ENCODE data around the gene LOC128125822.

The LOC128125822 gene

DNA sequence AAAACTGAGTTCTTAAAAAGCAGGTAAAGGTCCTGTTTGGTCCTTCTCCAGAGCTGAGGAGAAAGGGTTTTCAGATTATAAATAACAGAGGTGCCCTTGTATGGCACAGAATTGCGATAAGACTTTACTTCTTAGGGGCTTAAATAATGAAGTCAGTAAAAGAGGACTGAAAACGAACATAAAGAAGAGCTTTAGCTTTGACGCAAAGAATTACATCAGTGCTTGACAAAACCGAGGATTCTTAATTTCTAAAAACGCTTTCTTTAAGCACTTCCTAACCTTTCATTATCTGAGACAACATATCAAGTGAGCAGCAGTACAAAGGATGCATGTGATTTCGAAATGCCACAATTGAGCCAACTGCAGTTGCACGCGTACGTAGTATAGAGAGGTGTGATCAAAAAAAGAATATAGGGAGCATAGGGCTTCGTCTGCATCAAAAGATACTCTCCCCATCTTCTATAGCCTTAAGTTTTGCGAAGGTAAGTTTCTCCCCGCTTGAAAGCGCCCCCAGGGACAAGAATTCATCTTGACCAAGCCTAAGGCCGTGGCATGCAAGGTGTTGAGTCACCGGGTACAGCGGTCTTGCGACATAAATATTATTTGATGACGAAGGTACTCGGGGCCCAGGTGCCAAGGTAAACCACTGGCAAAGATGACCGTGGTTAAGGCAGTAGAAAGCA, 778 bp upstream of the LOC128125822 start:
- no peaks in the 10 kb centered on the region for H3K27me3 ChIP-seq (ENCODE audit: control insufficient read depth in 2 of 2, insufficient read depth in 2 of 2, low read length in 2 of 2)
- peak overlapping the region; percentile 65 to 73 for H3K9ac ChIP-seq (ENCODE audit: low read depth in 1 of 2, low read length in 2 of 2)
- peaks cover 20 to 30% of the 10 kb centered on the region in 2 donors for H3K4me1 ChIP-seq (ENCODE audit: control insufficient read depth in 2 of 2, insufficient read depth in 2 of 2, low read length in 2 of 2)
- peaks cover 0 to 2% of the 10 kb centered on the region in 2 donors for H3K36me3 ChIP-seq (ENCODE audit: control insufficient read depth in 2 of 2, insufficient read depth in 2 of 2, low read length in 2 of 2)
- no peaks in the 10 kb centered on the region for H3K9me3 ChIP-seq (ENCODE audit: control insufficient read depth in 2 of 2, low read length in 2 of 2)
- peak overlapping the region; percentile 84 to 100 for H3K27ac ChIP-seq (ENCODE audit: low read depth in 2 of 2, low read length in 2 of 2)
- H3K4me3 ChIP-seq (ENCODE audit: low read length in 2 of 2): peak overlapping the region; percentile 66 to 79

DNA sequence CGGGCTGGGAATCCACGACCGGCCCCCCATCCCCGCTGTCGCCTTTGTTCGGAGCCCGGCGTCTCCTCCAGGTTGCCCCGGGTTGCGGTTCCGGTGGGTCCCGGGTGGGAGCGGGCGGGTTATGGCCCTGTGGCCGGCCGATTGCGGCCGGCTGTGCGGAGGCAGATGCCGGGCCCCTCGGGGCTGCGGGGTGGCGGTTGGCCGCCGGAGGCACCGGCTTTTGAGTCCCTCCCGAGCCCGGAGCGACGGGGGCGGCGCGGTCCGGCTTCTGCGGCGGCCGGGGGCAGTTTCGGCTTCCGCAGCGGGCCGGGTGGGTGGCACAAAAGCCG, 431 bp downstream of the LOC128125822 start:
- H3K9me3 ChIP-seq (ENCODE audit: control insufficient read depth in 2 of 2, low read length in 2 of 2): no peaks in the 10 kb centered on the region
- H3K36me3 ChIP-seq (ENCODE audit: control insufficient read depth in 2 of 2, insufficient read depth in 2 of 2, low read length in 2 of 2): peaks cover 11 to 13% of the 10 kb centered on the region in 2 donors
- peak overlapping the region; percentile 79 to 95 for H3K4me3 ChIP-seq (ENCODE audit: low read length in 2 of 2)
- H3K27ac ChIP-seq (ENCODE audit: low read depth in 2 of 2, low read length in 2 of 2): peak overlapping the region; percentile 100
- no peaks in the 10 kb centered on the region for H3K27me3 ChIP-seq (ENCODE audit: control insufficient read depth in 2 of 2, insufficient read depth in 2 of 2, low read length in 2 of 2)
- peaks cover 20 to 30% of the 10 kb centered on the region in 2 donors for H3K4me1 ChIP-seq (ENCODE audit: control insufficient read depth in 2 of 2, insufficient read depth in 2 of 2, low read length in 2 of 2)
- H3K9ac ChIP-seq (ENCODE audit: low read depth in 1 of 2, low read length in 2 of 2): peak overlapping the region; percentile 96 to 99

DNA sequence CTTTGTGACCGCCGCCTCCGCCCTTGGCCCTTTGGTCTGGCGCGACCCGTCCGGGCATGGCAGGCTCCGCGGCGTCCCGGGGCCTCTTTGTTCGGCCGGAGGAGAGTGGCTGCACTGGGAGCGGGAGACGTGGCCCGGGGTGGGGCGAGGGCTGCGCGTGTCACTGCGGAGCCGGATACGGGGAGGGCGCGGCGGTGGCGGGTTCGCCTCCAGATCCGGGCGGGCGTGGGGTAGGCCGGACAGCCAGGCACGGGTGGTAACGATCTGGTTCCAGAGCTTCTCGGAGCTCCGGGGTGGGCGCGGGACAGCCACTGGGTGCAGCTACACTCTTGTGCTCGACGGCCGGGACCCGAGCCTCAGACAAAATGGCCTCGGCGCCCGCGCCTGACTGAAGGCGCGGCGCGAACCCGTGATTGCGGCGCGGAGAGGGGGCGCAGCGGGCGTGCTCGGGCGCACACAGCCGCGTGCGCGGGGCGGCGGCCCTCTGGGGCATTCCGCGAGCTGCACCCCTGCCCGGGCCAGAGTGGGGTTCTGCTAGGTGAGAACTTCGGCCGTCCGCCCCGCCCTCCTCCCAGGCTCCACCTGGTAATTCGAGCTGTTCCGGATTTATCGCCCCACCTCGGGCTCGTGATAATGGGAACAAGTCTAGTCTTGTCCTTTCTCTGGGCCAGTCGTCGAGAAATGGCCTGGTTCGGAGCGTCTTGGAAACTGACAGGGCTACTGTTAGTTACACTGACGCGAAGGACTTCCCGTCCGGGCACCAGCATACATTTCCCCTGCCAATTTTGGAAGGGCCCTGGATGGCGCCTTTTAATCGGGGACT, 1.0 kb downstream of the LOC128125822 start:
- peaks cover 15% of the 10 kb centered on the region in 2 donors for H3K36me3 ChIP-seq (ENCODE audit: control insufficient read depth in 2 of 2, insufficient read depth in 2 of 2, low read length in 2 of 2)
- H3K9ac ChIP-seq (ENCODE audit: low read depth in 1 of 2, low read length in 2 of 2): peak overlapping the region; percentile 96 to 99
- H3K27ac ChIP-seq (ENCODE audit: low read depth in 2 of 2, low read length in 2 of 2): peak overlapping the region; percentile 100
- H3K4me1 ChIP-seq (ENCODE audit: control insufficient read depth in 2 of 2, insufficient read depth in 2 of 2, low read length in 2 of 2): peaks cover 20 to 30% of the 10 kb centered on the region in 2 donors
- H3K27me3 ChIP-seq (ENCODE audit: control insufficient read depth in 2 of 2, insufficient read depth in 2 of 2, low read length in 2 of 2): no peaks in the 10 kb centered on the region
- H3K4me3 ChIP-seq (ENCODE audit: low read length in 2 of 2): peak overlapping the region; percentile 79 to 95
- H3K9me3 ChIP-seq (ENCODE audit: control insufficient read depth in 2 of 2, low read length in 2 of 2): no peaks in the 10 kb centered on the region

DNA sequence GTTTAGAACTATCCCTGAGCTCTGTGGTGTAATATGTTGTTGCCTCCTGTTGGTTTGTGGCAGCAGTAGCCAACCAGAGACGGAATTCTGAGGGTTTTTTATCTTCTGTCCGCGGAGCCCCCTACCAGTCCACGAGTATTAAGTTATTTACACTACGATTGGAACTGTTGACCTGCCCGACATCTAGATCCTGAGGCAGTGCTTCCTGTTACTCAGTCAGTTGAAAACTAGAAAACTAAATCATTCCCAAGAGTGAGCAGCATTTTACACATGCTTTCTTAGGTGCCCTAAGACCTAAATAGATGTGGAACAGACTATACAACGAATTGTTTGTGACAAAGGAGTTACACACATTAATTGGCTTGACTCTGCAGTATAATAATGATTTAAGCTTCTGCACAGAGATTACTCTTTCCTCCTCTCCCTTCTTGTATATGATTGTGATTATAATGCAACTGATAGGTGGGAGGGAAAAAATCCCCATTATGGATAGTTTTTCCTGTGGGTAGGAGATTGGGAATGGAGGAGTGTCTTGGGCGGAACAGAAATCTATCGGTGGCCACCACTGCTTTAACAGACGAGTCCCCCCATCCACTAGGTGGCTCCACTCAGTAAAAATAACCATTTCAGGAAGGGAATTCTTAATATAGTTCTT, 1.7 kb downstream of the LOC128125822 start:
- peaks cover 23% of the 10 kb centered on the region in 2 donors for H3K36me3 ChIP-seq (ENCODE audit: control insufficient read depth in 2 of 2, insufficient read depth in 2 of 2, low read length in 2 of 2)
- H3K9ac ChIP-seq (ENCODE audit: low read depth in 1 of 2, low read length in 2 of 2): peak overlapping the region; percentile 96 to 99
- no peaks in the 10 kb centered on the region for H3K27me3 ChIP-seq (ENCODE audit: control insufficient read depth in 2 of 2, insufficient read depth in 2 of 2, low read length in 2 of 2)
- peaks cover 20 to 30% of the 10 kb centered on the region in 2 donors for H3K4me1 ChIP-seq (ENCODE audit: control insufficient read depth in 2 of 2, insufficient read depth in 2 of 2, low read length in 2 of 2)
- peak overlapping the region; percentile 100 for H3K27ac ChIP-seq (ENCODE audit: low read depth in 2 of 2, low read length in 2 of 2)
- peak overlapping the region; percentile 79 to 95 for H3K4me3 ChIP-seq (ENCODE audit: low read length in 2 of 2)
- no peaks in the 10 kb centered on the region for H3K9me3 ChIP-seq (ENCODE audit: control insufficient read depth in 2 of 2, low read length in 2 of 2)

DNA sequence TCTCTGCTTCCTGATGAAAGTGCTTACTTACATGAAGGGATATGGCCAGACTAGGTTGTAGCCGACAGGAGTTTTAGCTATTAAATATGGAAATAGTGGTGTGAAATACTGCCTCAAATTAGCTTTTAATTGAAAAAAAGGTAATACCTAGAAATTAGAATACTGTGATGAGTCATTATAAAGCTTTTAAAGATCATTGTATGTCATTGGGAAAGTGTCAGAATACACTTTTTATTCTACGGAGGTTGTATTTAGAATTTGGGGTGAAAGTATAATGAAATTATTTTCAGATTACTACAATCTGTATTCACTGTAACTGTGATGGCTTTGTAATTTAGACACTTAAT, 2.2 kb downstream of the LOC128125822 start:
- Histone ChIP-seq H3K9ac (ENCODE audit: low read depth in 1 of 2, low read length in 2 of 2) (peak overlapping the region in 1 of 2 donors; percentile 96), H3K27ac (ENCODE audit: low read depth in 2 of 2, low read length in 2 of 2) (peak overlapping the region; percentile 100)

DNA sequence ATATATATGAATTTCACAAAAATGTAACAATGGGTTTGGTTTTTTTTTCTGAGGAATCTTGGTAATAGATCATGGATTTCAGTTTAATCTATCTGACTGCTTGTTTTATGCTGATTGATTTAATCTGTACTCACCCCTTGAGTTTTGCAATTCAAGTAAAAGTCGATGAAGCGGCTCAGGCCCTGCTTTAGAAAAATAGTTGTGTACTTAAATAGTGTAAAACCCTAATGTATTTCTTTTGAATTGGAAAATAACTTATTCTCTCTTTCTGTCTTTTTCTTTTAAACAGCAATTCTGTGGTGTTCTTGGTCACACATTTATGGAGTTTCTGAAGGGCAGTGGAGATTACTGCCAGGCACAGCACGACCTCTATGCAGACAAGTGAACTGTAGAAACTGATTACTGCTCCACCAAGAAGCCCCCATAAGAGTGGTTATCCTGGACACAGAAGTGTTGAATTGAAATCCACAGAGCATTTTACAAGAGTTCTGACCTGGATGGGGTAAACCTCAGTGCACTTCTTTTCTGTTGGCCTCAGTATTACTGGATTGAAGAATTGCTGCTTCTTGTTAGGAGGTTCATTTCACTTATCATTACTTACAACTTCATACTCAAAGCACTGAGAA, 4.0 kb downstream of the LOC128125822 start:
- no peak overlapping the region for H3K27ac ChIP-seq (ENCODE audit: low read depth in 2 of 2, low read length in 2 of 2)
- H3K4me1 ChIP-seq (ENCODE audit: control insufficient read depth in 2 of 2, insufficient read depth in 2 of 2, low read length in 2 of 2): peaks cover 13 to 19% of the 10 kb centered on the region in 2 donors
- no peaks in the 10 kb centered on the region for H3K27me3 ChIP-seq (ENCODE audit: control insufficient read depth in 2 of 2, insufficient read depth in 2 of 2, low read length in 2 of 2)
- H3K9ac ChIP-seq (ENCODE audit: low read depth in 1 of 2, low read length in 2 of 2): peak overlapping the region in 1 of 2 donors; percentile 8
- H3K9me3 ChIP-seq (ENCODE audit: control insufficient read depth in 2 of 2, low read length in 2 of 2): no peaks in the 10 kb centered on the region
- H3K36me3 ChIP-seq (ENCODE audit: control insufficient read depth in 2 of 2, insufficient read depth in 2 of 2, low read length in 2 of 2): peaks cover 43 to 45% of the 10 kb centered on the region in 2 donors
- H3K4me3 ChIP-seq (ENCODE audit: low read length in 2 of 2): no peak overlapping the region

More for the DNA sequence above, 2.2 kb downstream of the LOC128125822 start:
- no peaks in the 10 kb centered on the region for H3K9me3 ChIP-seq (ENCODE audit: control insufficient read depth in 2 of 2, low read length in 2 of 2)
- peaks cover 20 to 30% of the 10 kb centered on the region in 2 donors for H3K4me1 ChIP-seq (ENCODE audit: control insufficient read depth in 2 of 2, insufficient read depth in 2 of 2, low read length in 2 of 2)
- H3K36me3 ChIP-seq (ENCODE audit: control insufficient read depth in 2 of 2, insufficient read depth in 2 of 2, low read length in 2 of 2): peaks cover 28% of the 10 kb centered on the region in 2 donors
- H3K27me3 ChIP-seq (ENCODE audit: control insufficient read depth in 2 of 2, insufficient read depth in 2 of 2, low read length in 2 of 2): no peaks in the 10 kb centered on the region
- H3K4me3 ChIP-seq (ENCODE audit: low read length in 2 of 2): peak overlapping the region; percentile 79 to 95

DNA sequence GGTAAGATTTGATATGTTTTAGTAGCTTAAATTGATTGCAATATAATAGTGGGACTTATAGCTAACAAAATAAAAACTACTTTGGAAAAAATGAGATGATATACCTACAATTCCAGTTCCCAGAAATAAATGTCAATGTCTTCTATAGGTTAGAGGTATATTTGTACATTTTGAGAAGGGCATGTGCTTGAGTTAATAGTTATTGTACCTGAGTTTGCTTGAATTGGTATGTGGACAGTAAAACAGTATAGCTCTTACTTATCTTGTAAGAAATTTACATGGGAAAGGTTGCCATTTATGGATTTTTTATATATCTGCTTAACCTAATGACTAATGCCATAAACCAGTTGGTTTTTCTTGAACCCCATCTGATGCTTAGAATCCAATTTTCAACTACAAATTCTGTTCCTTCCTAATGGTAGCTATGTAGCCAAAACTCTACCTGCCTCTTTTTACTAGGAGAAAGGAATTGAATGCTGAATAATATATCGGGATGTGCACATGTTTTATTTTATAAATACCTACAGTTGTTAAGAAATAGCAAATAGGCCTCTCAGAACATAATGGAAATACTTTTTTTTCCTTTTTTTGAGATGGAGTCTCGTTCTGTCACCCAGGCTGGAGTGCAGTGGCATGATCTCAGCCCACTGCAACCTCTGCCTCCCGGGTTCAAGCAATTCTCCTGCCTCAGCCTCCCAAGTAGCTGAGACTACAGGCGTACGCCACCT, 4.9 kb downstream of the LOC128125822 start:
- no peaks in the 10 kb centered on the region for H3K9me3 ChIP-seq (ENCODE audit: control insufficient read depth in 2 of 2, low read length in 2 of 2)
- no peaks in the 10 kb centered on the region for H3K27me3 ChIP-seq (ENCODE audit: control insufficient read depth in 2 of 2, insufficient read depth in 2 of 2, low read length in 2 of 2)
- no peak overlapping the region for H3K9ac ChIP-seq (ENCODE audit: low read depth in 1 of 2, low read length in 2 of 2)
- no peak overlapping the region for H3K27ac ChIP-seq (ENCODE audit: low read depth in 2 of 2, low read length in 2 of 2)
- H3K4me1 ChIP-seq (ENCODE audit: control insufficient read depth in 2 of 2, insufficient read depth in 2 of 2, low read length in 2 of 2): peaks cover 7 to 15% of the 10 kb centered on the region in 2 donors
- H3K36me3 ChIP-seq (ENCODE audit: control insufficient read depth in 2 of 2, insufficient read depth in 2 of 2, low read length in 2 of 2): peaks cover 43 to 46% of the 10 kb centered on the region in 2 donors
- no peak overlapping the region for H3K4me3 ChIP-seq (ENCODE audit: low read length in 2 of 2)

DNA sequence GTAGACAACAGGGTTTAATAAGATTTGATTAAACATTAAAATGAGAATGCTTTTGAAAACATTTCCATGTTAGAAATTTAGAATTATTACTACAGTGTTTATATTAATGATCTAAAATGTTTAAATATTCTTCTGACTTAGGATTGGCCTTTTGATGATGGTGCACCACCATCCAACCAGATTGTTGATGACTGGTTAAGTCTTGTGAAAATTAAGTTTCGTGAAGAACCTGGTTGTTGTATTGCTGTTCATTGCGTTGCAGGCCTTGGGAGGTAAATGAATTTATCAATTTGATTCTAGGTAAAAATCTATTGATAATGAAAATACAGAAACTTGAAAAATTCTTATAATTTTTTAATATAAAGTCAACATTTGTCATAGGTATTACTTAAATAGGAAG, 6.5 kb downstream of the LOC128125822 start:
- Histone ChIP-seq H3K27me3 (ENCODE audit: control insufficient read depth in 2 of 2, insufficient read depth in 2 of 2, low read length in 2 of 2) (no peaks in the 10 kb centered on the region), H3K9ac (ENCODE audit: low read depth in 1 of 2, low read length in 2 of 2) (no peak overlapping the region), H3K27ac (ENCODE audit: low read depth in 2 of 2, low read length in 2 of 2) (no peak overlapping the region), H3K9me3 (ENCODE audit: control insufficient read depth in 2 of 2, low read length in 2 of 2) (no peaks in the 10 kb centered on the region), H3K4me1 (ENCODE audit: control insufficient read depth in 2 of 2, insufficient read depth in 2 of 2, low read length in 2 of 2) (peaks cover 7 to 19% of the 10 kb centered on the region in 2 donors), H3K36me3 (ENCODE audit: control insufficient read depth in 2 of 2, insufficient read depth in 2 of 2, low read length in 2 of 2) (peaks cover 51 to 53% of the 10 kb centered on the region in 2 donors), H3K4me3 (ENCODE audit: low read length in 2 of 2) (no peak overlapping the region)

DNA sequence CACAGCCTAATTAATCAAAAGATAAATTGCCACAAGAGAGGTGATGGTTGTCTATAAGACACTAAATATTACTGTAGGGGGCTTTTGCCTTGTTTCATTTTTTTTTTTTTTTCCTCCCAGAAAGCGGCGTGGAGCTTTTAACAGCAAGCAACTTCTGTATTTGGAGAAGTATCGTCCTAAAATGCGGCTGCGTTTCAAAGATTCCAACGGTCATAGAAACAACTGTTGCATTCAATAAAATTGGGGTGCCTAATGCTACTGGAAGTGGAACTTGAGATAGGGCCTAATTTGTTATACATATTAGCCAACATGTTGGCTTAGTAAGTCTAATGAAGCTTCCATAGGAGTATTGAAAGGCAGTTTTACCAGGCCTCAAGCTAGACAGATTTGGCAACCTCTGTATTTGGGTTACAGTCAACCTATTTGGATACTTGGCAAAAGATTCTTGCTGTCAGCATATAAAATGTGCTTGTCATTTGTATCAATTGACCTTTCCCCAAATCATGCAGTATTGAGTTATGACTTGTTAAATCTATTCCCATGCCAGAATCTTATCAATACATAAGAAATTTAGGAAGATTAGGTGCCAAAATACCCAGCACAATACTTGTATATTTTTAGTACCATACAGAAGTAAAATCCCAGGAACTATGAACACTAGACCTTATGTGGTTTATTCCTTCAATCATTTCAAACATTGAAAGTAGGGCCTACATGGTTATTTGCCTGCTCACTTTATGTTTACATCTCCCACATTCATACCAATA, 7.8 kb downstream of the LOC128125822 start:
- H3K9ac ChIP-seq (ENCODE audit: low read depth in 1 of 2, low read length in 2 of 2): no peak overlapping the region
- H3K4me3 ChIP-seq (ENCODE audit: low read length in 2 of 2): no peak overlapping the region
- peaks cover 51 to 54% of the 10 kb centered on the region in 2 donors for H3K36me3 ChIP-seq (ENCODE audit: control insufficient read depth in 2 of 2, insufficient read depth in 2 of 2, low read length in 2 of 2)
- H3K4me1 ChIP-seq (ENCODE audit: control insufficient read depth in 2 of 2, insufficient read depth in 2 of 2, low read length in 2 of 2): peaks cover 0 to 12% of the 10 kb centered on the region in 2 donors
- no peaks in the 10 kb centered on the region for H3K9me3 ChIP-seq (ENCODE audit: control insufficient read depth in 2 of 2, low read length in 2 of 2)
- H3K27me3 ChIP-seq (ENCODE audit: control insufficient read depth in 2 of 2, insufficient read depth in 2 of 2, low read length in 2 of 2): no peaks in the 10 kb centered on the region
- no peak overlapping the region for H3K27ac ChIP-seq (ENCODE audit: low read depth in 2 of 2, low read length in 2 of 2)

All from mucosa of rectum (tissue), 2 donors.